HG03103 (cell line): ENCODE data around the gene DNAJB8.

Source experiments
- ATAC-seq: cut with Tn5 transposase; IDR thresholded peaks from one replicate; pipeline ENCODE4 v1.9.1; 2021; ENCODE audit warnings: low read depth; ENCODE audit not compliant: unreplicated experiment

DNAJB8 gene

GRCh38 chr3:128466840-128467541 is at the start of gene DNAJB8:
Gene DNAJB8, minus strand, starts transcription at chr3:128466890. Its CDS starts 3,645 bp downstream, at chr3:128463245.
- no peak for ATAC-seq

- ATAC-seq: no peak
Observed at GRCh38 chr3:128515967-128516366, 49.3 kb upstream of the DNAJB8 start.

- ATAC-seq: no peak
Observed at GRCh38 chr3:128508852-128509251, 42.2 kb upstream of the DNAJB8 start.

- no peak for ATAC-seq
Observed at GRCh38 chr3:128506754-128507153, 40.1 kb upstream of the DNAJB8 start.

GRCh38 chr3:128505771-128506170 is 39.1 kb upstream of the DNAJB8 start:
- no peak for ATAC-seq

GRCh38 chr3:128504963-128505730 is 38.5 kb upstream of the DNAJB8 start:
- no peak for ATAC-seq

GRCh38 chr3:128504533-128504915 is 37.8 kb upstream of the DNAJB8 start:
- ATAC-seq: no peak

- no peak for ATAC-seq
Observed at GRCh38 chr3:128503751-128504532, 37.3 kb upstream of the DNAJB8 start.

GRCh38 chr3:128503164-128503651 is 36.5 kb upstream of the DNAJB8 start:
- ATAC-seq: no peak

- ATAC-seq: no peak
Observed at GRCh38 chr3:128502712-128503111, 36.0 kb upstream of the DNAJB8 start.

- no peak for ATAC-seq
Observed at GRCh38 chr3:128501431-128501830, 34.7 kb upstream of the DNAJB8 start.

- ATAC-seq: no peak
Observed at GRCh38 chr3:128500556-128500955, 33.9 kb upstream of the DNAJB8 start.

- no peak for ATAC-seq
Observed at GRCh38 chr3:128499724-128500275, 33.1 kb upstream of the DNAJB8 start.

- ATAC-seq: no peak
Observed at GRCh38 chr3:128498901-128499530, 32.3 kb upstream of the DNAJB8 start.

GRCh38 chr3:128498127-128498626 is 31.5 kb upstream of the DNAJB8 start:
- no peak for ATAC-seq

GRCh38 chr3:128497305-128498126 is 30.8 kb upstream of the DNAJB8 start:
- ATAC-seq: no peak

- ATAC-seq: no peak
Observed at GRCh38 chr3:128496602-128497304, 30.1 kb upstream of the DNAJB8 start.

- no peak for ATAC-seq
Observed at GRCh38 chr3:128496019-128496601, 29.4 kb upstream of the DNAJB8 start.
